HEK293 (cell line): ENCODE results near the gene SSR1.

Experiments
- CTCF ChIA-PET: fragments of 350-600 bp; formaldehyde crosslinking; extraction: SDS; loops from one replicate; lab custom pipeline; 2021; ENCODE audit warnings: antibody characterized with exemption; lab: Yijun Ruan, JAX
- POLR2A ChIA-PET: fragments of 300-600 bp; formaldehyde crosslinking; extraction: SDS; loops from one replicate; lab custom pipeline; 2020; ENCODE audit warnings: antibody characterized with exemption, inconsistent platforms; lab: Yijun Ruan, JAX
- H3K27ac ChIP-seq: fragments of 200-500 bp; sonication (Bioruptor generic); 2 replicates; pipeline ENCODE4 v1.5.1; 2014; ENCODE audit warnings: low read depth, low read length, control low read depth, inconsistent platforms; ENCODE audit errors: extremely low read depth
- H3K36me3 ChIP-seq, 2 experiments: fragments of 200-500 bp in 1 of 2; sonication (Bioruptor generic) in 1 of 2; 1 replicate in 1 of 2; 2 replicates in 1 of 2; pipeline ENCODE4 v1.5.1; 2014 to 2017; ENCODE audit warnings: inconsistent platforms in 2 of 2, low read length in 2 of 2; ENCODE audit not compliant: control insufficient read depth in 2 of 2, insufficient read depth in 1 of 2
- H3K4me1 ChIP-seq: fragments of 200-500 bp; sonication (Bioruptor generic); 2 replicates; pipeline ENCODE4 v1.5.1; 2014; ENCODE audit warnings: mild to moderate bottlenecking, low read length, inconsistent platforms; ENCODE audit not compliant: control insufficient read depth, insufficient read depth
- H3K4me3 ChIP-seq: 2 replicates; pipeline ENCODE4 v1.5.1; 2011; ENCODE audit warnings: low read depth, mild to moderate bottlenecking, control low read depth, low read length, moderate library complexity
- H3K9me3 ChIP-seq: fragments of 200-500 bp; sonication (Bioruptor generic); 2 replicates; pipeline ENCODE4 v1.5.1; 2014; ENCODE audit warnings: low read depth, low read length, inconsistent platforms; ENCODE audit not compliant: control insufficient read depth, insufficient read depth
- BCL11B ChIP-seq: fragments of 450-650 bp; formaldehyde crosslinking; IDR thresholded peaks from 2 replicates; pipeline ENCODE4 v1.5.1; 2016; ENCODE audit warnings: low read depth, missing biosample characterization, missing genetic modification characterization
- FEZF1 ChIP-seq: fragments of 450-650 bp; formaldehyde crosslinking; IDR thresholded peaks from 2 replicates; pipeline ENCODE4 v1.5.1; 2016; ENCODE audit warnings: missing biosample characterization, missing genetic modification characterization
- GLIS2 ChIP-seq: fragments of 450-650 bp; formaldehyde crosslinking; IDR thresholded peaks from 2 replicates; pipeline ENCODE4 v1.5.1; 2016; ENCODE audit warnings: missing biosample characterization, missing genetic modification characterization
- KLF10 ChIP-seq: fragments of 450-650 bp; IDR thresholded peaks from 2 replicates; pipeline ENCODE4 v1.5.1; 2018; ENCODE audit warnings: missing biosample characterization, mild to moderate bottlenecking, missing genetic modification characterization
- ZNF133 ChIP-seq: fragments of 450-650 bp; formaldehyde crosslinking; IDR thresholded peaks from 2 replicates; pipeline ENCODE4 v1.5.1; 2016; ENCODE audit warnings: missing biosample characterization, missing genetic modification characterization
- ZNF146 ChIP-seq: fragments of 450-650 bp; formaldehyde crosslinking; IDR thresholded peaks from 2 replicates; pipeline ENCODE4 v1.5.1; 2016; ENCODE audit warnings: missing biosample characterization, missing genetic modification characterization
- ZNF19 ChIP-seq: fragments of 450-650 bp; formaldehyde crosslinking; IDR thresholded peaks from 2 replicates; pipeline ENCODE4; 2016; ENCODE audit warnings: missing biosample characterization, missing genetic modification characterization, low read depth
- ZNF2 ChIP-seq: fragments of 450-650 bp; formaldehyde crosslinking; IDR thresholded peaks from 2 replicates; pipeline ENCODE4 v1.5.1; 2016; ENCODE audit warnings: missing biosample characterization, missing genetic modification characterization
- ZNF335 ChIP-seq: fragments of 450-650 bp; formaldehyde crosslinking; conservative IDR thresholded peaks from 2 replicates; pipeline ENCODE4 v1.5.1; 2016; ENCODE audit warnings: missing biosample characterization, missing genetic modification characterization
- ZNF514 ChIP-seq: fragments of 450-650 bp; formaldehyde crosslinking; IDR thresholded peaks from 2 replicates; pipeline ENCODE4 v1.5.1; 2016; ENCODE audit warnings: missing biosample characterization, missing genetic modification characterization
- ZNF548 ChIP-seq: fragments of 450-650 bp; formaldehyde crosslinking; IDR thresholded peaks from 2 replicates; pipeline ENCODE4 v1.5.1; 2016; ENCODE audit warnings: missing biosample characterization, missing genetic modification characterization
- ZNF747 ChIP-seq: fragments of 450-650 bp; formaldehyde crosslinking; IDR thresholded peaks from 2 replicates; pipeline ENCODE4 v1.5.1; 2016; ENCODE audit warnings: missing biosample characterization, missing genetic modification characterization
- TF ChIP-seq, protein P1 (sequence below): fragments of 450-650 bp; formaldehyde crosslinking; IDR thresholded peaks from 2 replicates; pipeline ENCODE4 v1.5.1; 2016; ENCODE audit warnings: missing biosample characterization, missing genetic modification characterization, low read depth
- TF ChIP-seq, protein P2 (sequence below): fragments of 450-650 bp; formaldehyde crosslinking; IDR thresholded peaks from 2 replicates; pipeline ENCODE4 v1.5.1; 2016; ENCODE audit warnings: missing biosample characterization, missing genetic modification characterization
- TF ChIP-seq, protein P3 (sequence below): fragments of 450-650 bp; IDR thresholded peaks from 2 replicates; pipeline ENCODE4 v1.5.1; 2018; ENCODE audit warnings: missing biosample characterization, mild to moderate bottlenecking, missing genetic modification characterization
- TF ChIP-seq, protein P4 (sequence below): fragments of 450-650 bp; formaldehyde crosslinking; IDR thresholded peaks from 2 replicates; pipeline ENCODE4 v1.5.1; 2016; ENCODE audit warnings: missing biosample characterization, missing genetic modification characterization, low read depth
- TF ChIP-seq, protein P5 (sequence below): sonication (generic); formaldehyde crosslinking; IDR thresholded peaks from 2 replicates; pipeline ENCODE4 v1.8.1; 2022; ENCODE audit warnings: mild to moderate bottlenecking, moderate library complexity, missing genetic modification reagents
- TF ChIP-seq, protein P6 (sequence below): fragments of 450-650 bp; IDR thresholded peaks from 2 replicates; pipeline ENCODE4 v1.5.1; 2018; ENCODE audit warnings: missing biosample characterization, missing genetic modification characterization

SSR1 gene

DNA sequence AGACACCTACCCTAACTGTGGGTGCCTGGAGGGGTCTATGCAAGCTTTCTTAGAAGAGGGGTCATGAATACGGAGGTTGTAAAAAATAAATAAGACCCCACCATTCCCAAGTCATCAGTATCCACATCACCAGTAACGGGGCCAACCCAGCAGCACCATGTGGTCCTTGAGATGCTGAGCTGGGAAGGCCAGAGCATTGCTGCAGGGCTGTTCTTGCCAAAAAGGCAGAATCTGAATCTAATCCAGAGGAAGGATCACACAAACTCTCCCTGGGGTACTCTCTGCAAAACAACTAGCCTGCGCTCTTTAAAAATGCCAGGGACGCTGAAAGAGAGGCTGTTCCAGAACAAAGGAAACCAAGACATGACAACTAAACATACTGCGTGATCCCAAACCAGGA is 43.2 kb downstream of the SSR1 start:
- Histone ChIP-seq H3K4me1 (no peaks in the 10 kb centered on the region), H3K36me3 (no peaks in the 10 kb centered on the region), H3K27ac (no peak overlapping the region), H3K4me3 (no peak overlapping the region), H3K9me3 (no peaks in the 10 kb centered on the region)
- ChIA-PET CTCF (interaction anchor here (0.6 kb wide), 1 partner anchor 140 kb away, joined by 4 read pairs; no protein-coding TSS in a partner anchor), POLR2A (no interaction called here)
- TF ChIP-seq, protein P1, sequence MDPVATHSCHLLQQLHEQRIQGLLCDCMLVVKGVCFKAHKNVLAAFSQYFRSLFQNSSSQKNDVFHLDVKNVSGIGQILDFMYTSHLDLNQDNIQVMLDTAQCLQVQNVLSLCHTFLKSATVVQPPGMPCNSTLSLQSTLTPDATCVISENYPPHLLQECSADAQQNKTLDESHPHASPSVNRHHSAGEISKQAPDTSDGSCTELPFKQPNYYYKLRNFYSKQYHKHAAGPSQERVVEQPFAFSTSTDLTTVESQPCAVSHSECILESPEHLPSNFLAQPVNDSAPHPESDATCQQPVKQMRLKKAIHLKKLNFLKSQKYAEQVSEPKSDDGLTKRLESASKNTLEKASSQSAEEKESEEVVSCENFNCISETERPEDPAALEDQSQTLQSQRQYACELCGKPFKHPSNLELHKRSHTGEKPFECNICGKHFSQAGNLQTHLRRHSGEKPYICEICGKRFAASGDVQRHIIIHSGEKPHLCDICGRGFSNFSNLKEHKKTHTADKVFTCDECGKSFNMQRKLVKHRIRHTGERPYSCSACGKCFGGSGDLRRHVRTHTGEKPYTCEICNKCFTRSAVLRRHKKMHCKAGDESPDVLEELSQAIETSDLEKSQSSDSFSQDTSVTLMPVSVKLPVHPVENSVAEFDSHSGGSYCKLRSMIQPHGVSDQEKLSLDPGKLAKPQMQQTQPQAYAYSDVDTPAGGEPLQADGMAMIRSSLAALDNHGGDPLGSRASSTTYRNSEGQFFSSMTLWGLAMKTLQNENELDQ: no peak
- TF ChIP-seq ZNF133 (no peak), ZNF747 (tag by site-specific recombination) (no peak), FEZF1 (tag by site-specific recombination) (no peak), ZNF146 (no peak), ZNF548 (tag by site-specific recombination) (no peak), KLF10 (tag by site-specific recombination) (no peak), BCL11B (tag by site-specific recombination) (no peak), GLIS2 (tag by site-specific recombination) (no peak), ZNF2 (tag by site-specific recombination) (no peak), ZNF19 (tag by site-specific recombination) (no peak), ZNF514 (tag by site-specific recombination) (no peak), ZNF335 (tag by site-specific recombination) (no peak)
- TF ChIP-seq, protein P2, sequence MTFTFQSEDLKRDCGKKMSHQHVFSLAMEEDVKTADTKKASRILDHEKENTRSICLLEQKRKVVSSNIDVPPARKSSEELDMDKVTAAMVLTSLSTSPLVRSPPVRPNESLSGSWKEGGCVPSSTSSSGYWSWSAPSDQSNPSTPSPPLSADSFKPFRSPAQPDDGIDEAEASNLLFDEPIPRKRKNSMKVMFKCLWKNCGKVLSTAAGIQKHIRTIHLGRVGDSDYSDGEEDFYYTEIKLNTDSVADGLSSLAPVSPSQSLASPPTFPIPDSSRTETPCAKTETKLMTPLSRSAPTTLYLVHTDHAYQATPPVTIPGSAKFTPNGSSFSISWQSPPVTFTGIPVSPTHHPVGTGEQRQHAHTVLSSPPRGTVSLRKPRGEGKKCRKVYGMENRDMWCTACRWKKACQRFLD (tag by site-specific recombination): no peak
- TF ChIP-seq, protein P3, sequence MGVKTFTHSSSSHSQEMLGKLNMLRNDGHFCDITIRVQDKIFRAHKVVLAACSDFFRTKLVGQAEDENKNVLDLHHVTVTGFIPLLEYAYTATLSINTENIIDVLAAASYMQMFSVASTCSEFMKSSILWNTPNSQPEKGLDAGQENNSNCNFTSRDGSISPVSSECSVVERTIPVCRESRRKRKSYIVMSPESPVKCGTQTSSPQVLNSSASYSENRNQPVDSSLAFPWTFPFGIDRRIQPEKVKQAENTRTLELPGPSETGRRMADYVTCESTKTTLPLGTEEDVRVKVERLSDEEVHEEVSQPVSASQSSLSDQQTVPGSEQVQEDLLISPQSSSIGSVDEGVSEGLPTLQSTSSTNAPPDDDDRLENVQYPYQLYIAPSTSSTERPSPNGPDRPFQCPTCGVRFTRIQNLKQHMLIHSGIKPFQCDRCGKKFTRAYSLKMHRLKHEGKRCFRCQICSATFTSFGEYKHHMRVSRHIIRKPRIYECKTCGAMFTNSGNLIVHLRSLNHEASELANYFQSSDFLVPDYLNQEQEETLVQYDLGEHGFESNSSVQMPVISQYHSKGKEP (tag by site-specific recombination): no peak
- TF ChIP-seq, protein P4, sequence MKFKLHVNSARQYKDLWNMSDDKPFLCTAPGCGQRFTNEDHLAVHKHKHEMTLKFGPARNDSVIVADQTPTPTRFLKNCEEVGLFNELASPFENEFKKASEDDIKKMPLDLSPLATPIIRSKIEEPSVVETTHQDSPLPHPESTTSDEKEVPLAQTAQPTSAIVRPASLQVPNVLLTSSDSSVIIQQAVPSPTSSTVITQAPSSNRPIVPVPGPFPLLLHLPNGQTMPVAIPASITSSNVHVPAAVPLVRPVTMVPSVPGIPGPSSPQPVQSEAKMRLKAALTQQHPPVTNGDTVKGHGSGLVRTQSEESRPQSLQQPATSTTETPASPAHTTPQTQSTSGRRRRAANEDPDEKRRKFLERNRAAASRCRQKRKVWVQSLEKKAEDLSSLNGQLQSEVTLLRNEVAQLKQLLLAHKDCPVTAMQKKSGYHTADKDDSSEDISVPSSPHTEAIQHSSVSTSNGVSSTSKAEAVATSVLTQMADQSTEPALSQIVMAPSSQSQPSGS (tag by site-specific recombination): no peak
- TF ChIP-seq, protein P5, sequence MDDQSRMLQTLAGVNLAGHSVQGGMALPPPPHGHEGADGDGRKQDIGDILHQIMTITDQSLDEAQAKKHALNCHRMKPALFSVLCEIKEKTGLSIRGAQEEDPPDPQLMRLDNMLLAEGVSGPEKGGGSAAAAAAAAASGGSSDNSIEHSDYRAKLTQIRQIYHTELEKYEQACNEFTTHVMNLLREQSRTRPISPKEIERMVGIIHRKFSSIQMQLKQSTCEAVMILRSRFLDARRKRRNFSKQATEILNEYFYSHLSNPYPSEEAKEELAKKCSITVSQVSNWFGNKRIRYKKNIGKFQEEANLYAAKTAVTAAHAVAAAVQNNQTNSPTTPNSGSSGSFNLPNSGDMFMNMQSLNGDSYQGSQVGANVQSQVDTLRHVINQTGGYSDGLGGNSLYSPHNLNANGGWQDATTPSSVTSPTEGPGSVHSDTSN: no peak
- TF ChIP-seq, protein P6, sequence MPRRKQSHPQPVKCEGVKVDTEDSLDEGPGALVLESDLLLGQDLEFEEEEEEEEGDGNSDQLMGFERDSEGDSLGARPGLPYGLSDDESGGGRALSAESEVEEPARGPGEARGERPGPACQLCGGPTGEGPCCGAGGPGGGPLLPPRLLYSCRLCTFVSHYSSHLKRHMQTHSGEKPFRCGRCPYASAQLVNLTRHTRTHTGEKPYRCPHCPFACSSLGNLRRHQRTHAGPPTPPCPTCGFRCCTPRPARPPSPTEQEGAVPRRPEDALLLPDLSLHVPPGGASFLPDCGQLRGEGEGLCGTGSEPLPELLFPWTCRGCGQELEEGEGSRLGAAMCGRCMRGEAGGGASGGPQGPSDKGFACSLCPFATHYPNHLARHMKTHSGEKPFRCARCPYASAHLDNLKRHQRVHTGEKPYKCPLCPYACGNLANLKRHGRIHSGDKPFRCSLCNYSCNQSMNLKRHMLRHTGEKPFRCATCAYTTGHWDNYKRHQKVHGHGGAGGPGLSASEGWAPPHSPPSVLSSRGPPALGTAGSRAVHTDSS: no peak
